Endothelial cell of umbilical vein (primary cell): Measurements from ENCODE around the gene CCL2. TPM values are rescaled to one million over a fixed set of nuclear protein-coding genes. Genes with fewer than 3 reads are reported as not detected.

Source experiments
- BruUV-seq: library from RNA; stranded (reverse); fragments of 400-500 nt; replicated peaks from 2 replicates; lab custom pipeline; 2021; lab: Mats Ljungman, UMichigan
- CTCF ChIA-PET: fragments of 300-600, 350-600 bp; sonication (Branson Sonifier 250); formaldehyde crosslinking; loops from one replicate; lab custom pipeline; 2021; ENCODE audit warnings: antibody characterized with exemption, inconsistent platforms; lab: Charles Lee
- POLR2A ChIA-PET: fragments of 300-600, 350-600 bp; sonication (Branson Sonifier 250); formaldehyde crosslinking; loops from one replicate; lab custom pipeline; 2021; ENCODE audit warnings: antibody characterized with exemption, inconsistent platforms; lab: Charles Lee
- DNase-seq: peaks from one replicate; pipeline ENCODE4 v3.0.0-alpha.2; 2011; ENCODE audit warnings: low read depth, low spot score
- FAIRE-seq: peaks from 2 replicates; lab custom pipeline; 2011; peaks lifted over from hg19 to GRCh38; lab: Jason Lieb, UNC
- H2AFZ ChIP-seq: 2 replicates; pipeline ENCODE4 v1.6.0; 2012; ENCODE audit warnings: low read depth, low read length, control low read depth, inconsistent platforms
- H3K27ac ChIP-seq: 2 replicates; pipeline ENCODE4 v1.5.1; 2011; ENCODE audit warnings: low read depth, mild to moderate bottlenecking, control low read depth, low read length, moderate library complexity; ENCODE audit not compliant: insufficient read depth
- H3K27me3 ChIP-seq, 2 experiments: 2 replicates each; pipeline versions ENCODE4 v1.6.0 to v1.6.1; 2011; ENCODE audit warnings: low read length in 2 of 2, mixed read lengths in 1 of 2; ENCODE audit not compliant: control insufficient read depth in 2 of 2, insufficient read depth in 2 of 2
- H3K36me3 ChIP-seq, 2 experiments: 2 replicates in 1 of 2; 3 replicates in 1 of 2; pipeline ENCODE4 v1.5.1; 2011; ENCODE audit warnings: low read length in 2 of 2, mild to moderate bottlenecking in 1 of 2, moderate library complexity in 1 of 2; ENCODE audit not compliant: control insufficient read depth in 2 of 2, insufficient read depth in 2 of 2; ENCODE audit errors: extremely low read depth in 1 of 2
- H3K4me1 ChIP-seq: 3 replicates; pipeline ENCODE4 v1.5.1; 2011; ENCODE audit warnings: mild to moderate bottlenecking, low read length; ENCODE audit not compliant: control insufficient read depth, insufficient read depth; ENCODE audit errors: extremely low read depth
- H3K4me2 ChIP-seq: 2 replicates; pipeline ENCODE4 v1.6.1; 2011; ENCODE audit warnings: low read length, control low read depth, mixed read lengths; ENCODE audit not compliant: insufficient read depth
- H3K4me3 ChIP-seq, 3 experiments: fragments of 200-600 bp in 1 of 3; sonication (generic), shearing (Covaris generic) in 1 of 3; replicated peaks in 1 of 3; 2 replicates each; pipeline ENCODE4 v1.5.1; 2011 to 2016; ENCODE audit warnings: control low read depth in 3 of 3, low read length in 3 of 3, mild to moderate bottlenecking in 2 of 3, inconsistent platforms in 1 of 3, low read depth in 1 of 3, moderate library complexity in 1 of 3; ENCODE audit not compliant: insufficient read depth in 1 of 3
- H3K79me2 ChIP-seq: 2 replicates; pipeline ENCODE4 v1.6.0; 2012; ENCODE audit warnings: low read length, inconsistent platforms; ENCODE audit not compliant: control insufficient read depth, insufficient read depth
- H3K9ac ChIP-seq: replicated peaks from 2 replicates; pipeline ENCODE3; 2011; ENCODE audit warnings: low read length, control low read depth; ENCODE audit not compliant: insufficient read depth; ENCODE audit errors: extremely low read depth
- H3K9me1 ChIP-seq: replicated peaks from 3 replicates; pipeline ENCODE4 v1.6.0; 2011; ENCODE audit warnings: mild to moderate bottlenecking, low read length; ENCODE audit not compliant: control insufficient read depth, insufficient read depth; ENCODE audit errors: extremely low read depth
- H3K9me3 ChIP-seq: replicated peaks from 2 replicates; pipeline ENCODE4 v1.5.1; 2012; ENCODE audit warnings: low read length, inconsistent platforms; ENCODE audit not compliant: control insufficient read depth, insufficient read depth
- H4K20me1 ChIP-seq: replicated peaks from 2 replicates; pipeline ENCODE3; 2011; ENCODE audit warnings: mild to moderate bottlenecking, low read length; ENCODE audit not compliant: control insufficient read depth, insufficient read depth; ENCODE audit errors: extremely low read depth
- CTCF ChIP-seq, 2 donors: IDR thresholded peaks; 1 replicate in 1 of 2; 2 replicates in 1 of 2; pipeline ENCODE4 v1.5.1; 2011; ENCODE audit warnings: low read length in 2 of 2, mild to moderate bottlenecking in 2 of 2, moderate library complexity in 2 of 2, control low read depth in 1 of 2, inconsistent platforms in 1 of 2, low read depth in 1 of 2; ENCODE audit not compliant: insufficient read depth in 1 of 2; ENCODE audit errors: extremely low read depth in 1 of 2
- EZH2 ChIP-seq: IDR thresholded peaks from 2 replicates; pipeline ENCODE4 v1.6.1; 2012; ENCODE audit warnings: borderline replicate concordance, low read depth, mild to moderate bottlenecking, moderate library complexity, low read length, inconsistent platforms; ENCODE audit not compliant: severe bottlenecking
- FOS ChIP-seq: IDR thresholded peaks from 2 replicates; pipeline ENCODE4 v1.6.1; 2011; ENCODE audit warnings: mild to moderate bottlenecking, low read length, moderate library complexity, borderline replicate concordance; ENCODE audit not compliant: insufficient read depth
- GATA2 ChIP-seq: IDR thresholded peaks from 2 replicates; pipeline ENCODE4 v1.7.0; 2011; ENCODE audit warnings: low read depth, mild to moderate bottlenecking, moderate library complexity, mixed read lengths, low read length; ENCODE audit not compliant: insufficient read length, insufficient read depth
- JUN ChIP-seq: IDR thresholded peaks from 2 replicates; pipeline ENCODE4 v1.6.1; 2011; ENCODE audit warnings: borderline replicate concordance, low read depth; ENCODE audit not compliant: insufficient read length, insufficient read depth
- MYC ChIP-seq: IDR thresholded peaks from one replicate; pipeline ENCODE4 v1.6.1; 2011; ENCODE audit warnings: mild to moderate bottlenecking, low read depth, low read length
- POLR2A ChIP-seq: IDR thresholded peaks from 2 replicates; pipeline ENCODE4 v1.6.1; 2012; ENCODE audit warnings: low read depth, mild to moderate bottlenecking, control low read depth, low read length
- POLR2AphosphoS5 ChIP-seq: IDR thresholded peaks from 2 replicates; pipeline ENCODE4 v1.6.1; 2012; ENCODE audit warnings: low read depth, mild to moderate bottlenecking, control low read depth, low read length, moderate library complexity; ENCODE audit not compliant: insufficient read depth
- dilution Hi-C: fragments of 300-500 bp; cut with MboI; formaldehyde crosslinking; loops from one replicate; pipeline ENCODE4 v1.15.0; 2019; ENCODE audit warnings: low sequenced_read_pairs; ENCODE audit not compliant: extremely low pct_ligation_motif_present
- intact Hi-C: fragments of 100-400 bp; cut with micrococcal nuclease; formaldehyde crosslinking; loops from one replicate; pipeline ENCODE4 v1.10.0; 2022
- polyA plus RNA-seq, 4 experiments: library from polyadenylated mRNA; depleted of rRNA in 3 of 4; stranded (reverse) in 3 of 4; unstranded in 1 of 4; fragments of >200 nt; gene quantifications; 2 replicates each; pipeline versions ENCODE4 v1.2.1 to v1.2.3, GENCODE V29; 2011 to 2012; ENCODE audit warnings: missing spikeins in 1 of 4
- total RNA-seq: library from RNA; stranded (reverse); gene quantifications from 2 replicates; pipeline ENCODE4 v1.2.3, GENCODE V29; 2021
- TF ChIP-seq, protein P1 (sequence below): IDR thresholded peaks from 2 replicates; pipeline ENCODE4 v1.6.1; 2011; ENCODE audit not compliant: insufficient read depth, insufficient read length

Gene CCL2
- total and polyA plus RNA-seq, 2 donors (not counting 3 experiments of a cell fraction or from before 2014, with no cell fraction given), result 238 to 599 TPM

GRCh38 chr17:34220752-34221395 is 34.2 kb upstream of the CCL2 start:
- Histone ChIP-seq H3K9ac (no peak overlapping the region), H3K79me2 (no peaks in the 10 kb centered on the region), H3K27me3 (peaks cover 12% of the 10 kb centered on the region in 2 experiments), H3K9me3 (no peaks in the 10 kb centered on the region), H3K4me2 (peak overlapping the region; percentile 31), H3K4me1 (peaks cover 4% of the 10 kb centered on the region), H3K36me3 (no peaks in the 10 kb centered on the region), H3K9me1 (no peaks in the 10 kb centered on the region), H2AFZ (no peak overlapping the region), H3K4me3 (no peak overlapping the region), H3K27ac (no peak overlapping the region), H4K20me1 (no peaks in the 10 kb centered on the region)
- intact Hi-C loops (no loop called here), dilution Hi-C loops (loop anchor here (25.0 kb wide), 1 partner anchor 91 kb away; the partner anchor contains the start of gene CCL8)
- no peak for TF ChIP-seq FOS
- TF ChIP-seq GATA2, result no peak
- TF ChIP-seq POLR2A, result no peak
- no peak for TF ChIP-seq MYC
- TF ChIP-seq JUN, result no peak
- no peak for TF ChIP-seq EZH2
- TF ChIP-seq, protein P1, sequence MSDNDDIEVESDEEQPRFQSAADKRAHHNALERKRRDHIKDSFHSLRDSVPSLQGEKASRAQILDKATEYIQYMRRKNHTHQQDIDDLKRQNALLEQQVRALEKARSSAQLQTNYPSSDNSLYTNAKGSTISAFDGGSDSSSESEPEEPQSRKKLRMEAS, result no peak
- TF ChIP-seq POLR2AphosphoS5, result no peak
- TF ChIP-seq CTCF (IDR thresholded peaks at IDR 0.05; ENCODE audit: extremely low read depth in 1 of 2, insufficient read depth in 1 of 2, low read depth in 1 of 2, low read length in 2 of 2), result no peak
- ChIA-PET POLR2A (no interaction called here), CTCF (interaction anchor here (0.9 to 4.5 kb wide), 7 partner anchors 14 to 141 kb away, joined by 3 to 19 read pairs (median 4); no protein-coding TSS in a partner anchor)
- no TSS peak for BruUV-seq
- DNase-seq (no peak), FAIRE-seq (peak; percentile 24)
